ENCODE measurements around the gene ABI3BP. TPM values are rescaled to one million over a fixed set of nuclear protein-coding genes. Genes with fewer than 3 reads are reported as not detected.

The ABI3BP gene
- total RNA-seq, 1 donor from 2014 or later, result 43.0 TPM

GRCh38 chr3:100888881-100889280 lies 104.3 kb downstream of the ABI3BP start:
- no peak for DNase-seq (ENCODE audit: low spot score)

GRCh38 chr3:100882571-100882984 lies 110.6 kb downstream of the ABI3BP start:
- no peak for DNase-seq (ENCODE audit: low spot score)

GRCh38 chr3:100880845-100881244 lies 112.4 kb downstream of the ABI3BP start:
- no peak for DNase-seq (ENCODE audit: low spot score)

GRCh38 chr3:100880072-100880471 lies 113.1 kb downstream of the ABI3BP start:
- DNase-seq (ENCODE audit: low spot score), result no peak

GRCh38 chr3:100879195-100879810 lies 113.9 kb downstream of the ABI3BP start:
- no peak for DNase-seq (ENCODE audit: low spot score)

- no peak for DNase-seq (ENCODE audit: low spot score)
These were observed 115.9 kb downstream of the ABI3BP start for GRCh38 chr3:100877286-100877685.

GRCh38 chr3:100875239-100875638 lies 118.0 kb downstream of the ABI3BP start:
- DNase-seq (ENCODE audit: low spot score), result peak; percentile 53

- DNase-seq (ENCODE audit: low spot score), result no peak
These were observed 119.6 kb downstream of the ABI3BP start for GRCh38 chr3:100873611-100874010.

GRCh38 chr3:100871306-100871705 lies 121.9 kb downstream of the ABI3BP start:
- no peak for DNase-seq (ENCODE audit: low spot score)

- no peak for DNase-seq (ENCODE audit: low spot score)
These were observed 123.4 kb downstream of the ABI3BP start for GRCh38 chr3:100869787-100870186.

- no peak for DNase-seq (ENCODE audit: low spot score)
These were observed 124.3 kb downstream of the ABI3BP start for GRCh38 chr3:100868894-100869293.

GRCh38 chr3:100868096-100868495 lies 125.1 kb downstream of the ABI3BP start:
- DNase-seq (ENCODE audit: low spot score), result no peak

- DNase-seq (ENCODE audit: low spot score), result no peak
These were observed 127.8 kb downstream of the ABI3BP start for GRCh38 chr3:100865442-100865841.

- no peak for DNase-seq (ENCODE audit: low spot score)
These were observed 128.6 kb downstream of the ABI3BP start for GRCh38 chr3:100864471-100865250.

- DNase-seq (ENCODE audit: low spot score), result no peak
These were observed 135.4 kb downstream of the ABI3BP start for GRCh38 chr3:100857863-100858262.

- DNase-seq (ENCODE audit: low spot score), result no peak
These were observed 136.4 kb downstream of the ABI3BP start for GRCh38 chr3:100856821-100857220.

GRCh38 chr3:100852840-100853239 lies 140.4 kb downstream of the ABI3BP start:
- DNase-seq (ENCODE audit: low spot score), result no peak

GRCh38 chr3:100850701-100851100 lies 142.5 kb downstream of the ABI3BP start:
- DNase-seq (ENCODE audit: low spot score), result no peak

- DNase-seq (ENCODE audit: low spot score), result no peak
These were observed 143.1 kb downstream of the ABI3BP start for GRCh38 chr3:100850156-100850555.

- DNase-seq (ENCODE audit: low spot score), result no peak
These were observed 148.9 kb downstream of the ABI3BP start for GRCh38 chr3:100844063-100844936.

GRCh38 chr3:100838157-100838556 lies 155.1 kb downstream of the ABI3BP start:
- no peak for DNase-seq (ENCODE audit: low spot score)

GRCh38 chr3:100836661-100837060 lies 156.6 kb downstream of the ABI3BP start:
- no peak for DNase-seq (ENCODE audit: low spot score)

Data from ureter (tissue), 1 donor.